Measurements from ENCODE around the gene MCM5. TPM values are rescaled to one million over a fixed set of nuclear protein-coding genes. Genes with fewer than 3 reads are reported as not detected.
"Not testable (repeated sequence)": the region's sequence is repeated elsewhere in the genome, so short reads cannot be mapped to it uniquely, and the experiment has no call there.

MCM5 gene
- total RNA-seq, 2 experiments from 2014 or later, result 342 to 348 TPM

DNA sequence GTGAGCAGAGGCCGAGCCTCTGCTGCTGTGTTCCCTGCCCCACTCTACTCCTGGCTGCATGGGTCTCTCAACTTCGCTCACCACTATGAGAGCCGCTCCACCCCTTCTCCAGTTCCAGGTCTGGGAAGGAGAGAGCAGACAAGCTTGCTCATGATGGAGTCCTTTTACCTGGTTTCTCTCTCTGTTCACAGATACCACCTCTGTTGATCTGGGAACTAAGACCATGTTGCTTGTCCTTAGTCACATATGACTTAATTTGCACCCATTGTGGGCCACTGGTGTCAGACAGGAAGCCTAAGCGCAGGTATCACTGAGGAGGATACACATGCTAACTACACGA lies 26.8 kb downstream of the MCM5 start:
- peak overlapping the region; percentile 29 for H3K27ac Mint-ChIP-seq
- no peak for DNase-seq
- peaks cover under 1% of the 10 kb centered on the region for H3K9me3 Mint-ChIP-seq
- H3K27me3 Mint-ChIP-seq, result no peaks in the 10 kb centered on the region
- H3K36me3 Mint-ChIP-seq, result peaks cover 26% of the 10 kb centered on the region
- H3K4me3 Mint-ChIP-seq, result no peak overlapping the region
- peaks cover 4% of the 10 kb centered on the region for H3K4me1 Mint-ChIP-seq

DNA sequence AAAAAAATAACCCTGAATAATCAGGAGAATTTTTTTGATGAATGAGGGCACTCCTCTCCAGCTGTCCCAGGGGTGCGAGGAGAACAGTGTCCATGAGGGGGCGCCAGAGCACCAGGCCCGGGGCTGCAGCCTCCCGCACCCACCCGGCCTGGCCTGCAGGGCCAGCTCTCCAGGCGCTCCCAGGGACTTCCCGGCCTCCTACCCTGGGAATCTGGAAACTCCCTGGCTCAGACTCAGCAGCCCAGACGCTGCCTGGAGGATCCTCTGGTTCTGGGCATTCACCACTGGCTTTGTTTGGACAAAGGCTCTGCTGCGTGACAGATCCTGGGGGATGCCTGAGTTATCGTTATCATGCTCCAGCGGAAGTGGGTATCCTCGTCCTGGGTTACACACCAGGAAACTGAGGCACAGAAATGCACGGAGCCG lies 31.0 kb downstream of the MCM5 start:
- Mint-ChIP-seq H3K36me3 (peaks cover 44% of the 10 kb centered on the region), H3K27me3 (no peaks in the 10 kb centered on the region)

DNA sequence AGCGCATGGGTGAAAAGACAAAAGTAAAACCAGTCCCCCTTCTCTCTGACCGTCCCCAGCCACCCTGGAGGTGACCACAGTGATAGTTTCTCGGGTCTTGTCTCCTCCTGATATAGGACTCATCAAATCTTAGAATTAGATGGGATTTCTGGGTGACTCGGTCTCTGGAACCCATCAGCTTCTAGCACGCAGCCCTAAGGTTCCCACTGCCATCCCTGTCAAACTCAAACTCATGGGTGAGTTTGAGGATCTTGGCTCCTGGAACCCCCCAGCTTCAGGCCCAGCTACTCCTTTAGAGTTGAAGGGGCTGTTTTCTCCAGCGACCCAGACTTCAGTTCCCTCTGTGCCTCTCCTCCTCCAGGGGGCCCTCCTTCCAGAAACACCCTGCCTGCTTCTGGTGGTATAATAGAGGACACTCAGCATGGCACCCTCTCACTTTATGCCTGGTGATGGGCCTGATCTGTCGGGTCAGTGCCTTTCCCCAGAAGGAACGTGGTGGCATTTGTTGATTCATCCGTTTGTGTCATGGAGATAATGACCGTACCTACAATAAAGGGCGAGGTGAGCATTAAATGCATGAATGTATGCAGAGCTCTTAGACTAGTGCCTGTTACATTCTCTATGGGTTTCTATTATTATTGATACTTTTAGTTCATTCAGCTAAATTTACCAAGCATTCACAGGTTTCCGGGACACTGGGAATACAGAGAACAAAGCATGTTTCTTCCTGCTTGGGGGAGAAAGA lies 31.7 kb downstream of the MCM5 start:
- H3K27me3 Mint-ChIP-seq, result no peaks in the 10 kb centered on the region

More for the DNA sequence above, 31.0 kb downstream of the MCM5 start:
- H3K27ac Mint-ChIP-seq, result no peak overlapping the region
- peaks cover 8% of the 10 kb centered on the region for H3K9me3 Mint-ChIP-seq
- H3K4me3 Mint-ChIP-seq, result no peak overlapping the region
- DNase-seq, result peak; percentile 66
- H3K4me1 Mint-ChIP-seq, result peaks cover 4% of the 10 kb centered on the region

DNA sequence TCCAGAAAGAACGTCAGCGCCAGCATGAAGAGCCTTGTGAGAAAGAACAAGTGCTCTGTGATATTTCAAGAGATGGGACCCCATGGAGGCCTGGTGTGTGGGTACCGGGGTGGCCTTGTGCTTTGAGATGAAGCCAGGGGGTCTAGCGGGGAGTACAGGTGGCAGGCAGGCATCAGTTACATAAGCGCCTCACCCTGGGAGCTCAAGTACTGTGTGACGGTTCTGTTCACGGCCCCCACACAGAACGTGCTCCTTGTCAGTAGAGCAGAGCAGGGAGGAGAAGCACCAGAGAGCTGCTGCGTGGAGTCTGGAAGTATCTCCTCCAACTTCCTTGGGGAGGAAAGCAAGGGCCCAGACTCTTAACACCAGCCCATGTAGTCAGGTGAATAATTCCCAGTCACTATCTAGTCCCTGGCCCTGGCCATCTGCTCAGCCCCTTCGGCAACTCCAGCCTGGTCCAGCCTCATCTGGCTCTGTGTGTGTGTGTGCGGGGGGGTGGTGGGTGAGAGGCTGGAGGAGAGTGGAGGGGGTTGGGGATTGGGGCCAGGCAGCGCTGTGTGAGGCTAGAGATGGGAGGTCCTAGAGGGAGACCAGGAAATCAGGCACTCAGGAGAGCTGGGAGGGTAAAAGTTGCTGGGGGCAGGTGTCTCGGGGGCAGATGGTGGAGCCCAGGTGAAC lies 32.4 kb downstream of the MCM5 start:
- Mint-ChIP-seq H3K27ac (no peak overlapping the region), H3K27me3 (no peaks in the 10 kb centered on the region), H3K9me3 (peaks cover 8% of the 10 kb centered on the region), H3K36me3 (peaks cover 50% of the 10 kb centered on the region), H3K4me3 (no peak overlapping the region), H3K4me1 (peaks cover 2% of the 10 kb centered on the region)
- DNase-seq, result no peak

More for the DNA sequence above, 31.7 kb downstream of the MCM5 start:
- peaks cover 8% of the 10 kb centered on the region for H3K9me3 Mint-ChIP-seq
- peaks cover 44% of the 10 kb centered on the region for H3K36me3 Mint-ChIP-seq
- H3K4me1 Mint-ChIP-seq, result peaks cover 4% of the 10 kb centered on the region
- no peak for DNase-seq
- no peak overlapping the region for H3K27ac Mint-ChIP-seq
- H3K4me3 Mint-ChIP-seq, result no peak overlapping the region

DNA sequence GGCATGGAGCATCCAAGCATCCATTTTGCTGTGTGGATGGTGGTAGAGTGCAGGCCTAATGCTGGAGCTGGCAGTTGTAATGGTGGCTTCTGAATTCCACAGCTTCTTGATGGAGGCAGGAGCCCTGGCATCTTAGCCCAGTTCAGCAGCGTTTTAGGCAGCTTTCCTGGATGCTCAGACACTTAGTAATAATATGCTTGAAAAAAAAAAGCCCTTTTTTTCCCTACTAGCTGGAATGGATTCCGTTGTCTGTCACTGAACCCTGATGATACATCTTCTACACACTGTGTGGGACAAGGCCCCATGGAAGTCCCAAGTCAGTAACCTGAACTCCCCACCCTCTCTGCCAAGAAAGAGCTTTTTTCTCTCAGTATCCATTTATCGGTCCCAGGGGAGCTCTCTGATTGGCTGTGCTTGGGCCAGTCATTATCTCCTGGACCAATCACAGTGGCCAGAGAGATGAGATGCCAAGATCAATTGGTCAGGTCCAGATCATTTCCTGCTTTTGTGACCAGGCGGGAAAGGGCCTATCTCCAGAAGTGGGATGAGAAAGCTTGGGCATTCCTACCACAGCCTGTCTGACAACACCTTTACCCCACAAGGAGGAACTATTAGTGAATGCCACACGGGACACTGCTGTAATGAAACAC lies 34.2 kb downstream of the MCM5 start:
- H3K9me3 Mint-ChIP-seq, result peaks cover 8% of the 10 kb centered on the region
- H3K4me3 Mint-ChIP-seq, result no peak overlapping the region
- no peaks in the 10 kb centered on the region for H3K4me1 Mint-ChIP-seq
- no peak overlapping the region for H3K27ac Mint-ChIP-seq
- DNase-seq, result no peak
- no peaks in the 10 kb centered on the region for H3K27me3 Mint-ChIP-seq
- peaks cover 66% of the 10 kb centered on the region for H3K36me3 Mint-ChIP-seq

DNA sequence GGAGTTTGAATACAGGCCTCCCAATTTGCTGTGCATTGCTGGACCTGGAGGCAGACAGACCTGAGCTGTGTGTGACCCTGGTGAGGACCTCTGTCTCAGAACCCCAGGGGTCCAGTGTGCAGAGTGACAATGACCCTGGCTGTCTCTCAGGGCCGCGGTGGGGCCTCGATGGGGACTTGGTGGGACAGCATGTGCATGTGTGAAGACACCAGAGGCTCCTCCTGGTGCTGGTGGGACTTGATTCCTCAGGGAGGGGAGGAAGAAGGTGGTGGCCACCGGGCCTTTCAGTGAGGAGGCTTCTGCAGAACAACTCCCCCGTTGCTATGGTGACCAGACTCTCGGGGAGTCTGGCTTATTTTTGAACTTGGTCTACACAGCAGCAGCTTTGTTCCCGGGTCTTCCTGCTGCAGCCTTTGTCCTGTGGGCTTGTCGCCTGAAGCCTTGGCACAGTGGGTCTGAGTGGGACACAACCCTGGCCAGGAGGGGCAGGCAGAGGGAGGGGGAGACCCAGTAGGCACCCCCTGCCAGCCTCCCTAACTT lies 35.3 kb downstream of the MCM5 start:
- Mint-ChIP-seq H3K27ac (no peak overlapping the region), H3K27me3 (no peaks in the 10 kb centered on the region)

DNA sequence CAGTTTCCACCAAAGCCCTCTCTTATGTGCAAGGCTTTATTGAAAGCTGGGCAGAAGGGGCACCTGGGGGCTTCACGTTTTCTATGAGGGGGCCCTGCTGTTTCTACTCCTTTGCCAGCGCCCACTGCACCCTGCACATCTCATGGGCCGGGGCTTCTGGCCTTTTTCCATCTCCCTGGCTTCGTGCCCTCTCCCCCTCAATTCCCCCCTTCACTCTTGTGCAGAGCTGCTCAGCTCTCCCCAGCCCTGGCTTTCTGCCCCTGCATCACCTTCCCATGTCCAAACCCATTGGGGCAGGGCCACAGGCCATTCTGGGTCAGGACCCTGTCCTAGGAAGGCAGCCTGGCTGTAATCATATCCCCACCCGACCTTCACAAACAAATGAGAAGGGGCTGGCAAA lies 36.5 kb downstream of the MCM5 start:
- no peak overlapping the region for H3K4me3 Mint-ChIP-seq
- peaks cover 58% of the 10 kb centered on the region for H3K36me3 Mint-ChIP-seq

More for the DNA sequence above, 35.3 kb downstream of the MCM5 start:
- no peak for DNase-seq
- Mint-ChIP-seq H3K4me1 (no peaks in the 10 kb centered on the region), H3K36me3 (peaks cover 63% of the 10 kb centered on the region), H3K4me3 (no peak overlapping the region), H3K9me3 (peaks cover 8% of the 10 kb centered on the region)

DNA sequence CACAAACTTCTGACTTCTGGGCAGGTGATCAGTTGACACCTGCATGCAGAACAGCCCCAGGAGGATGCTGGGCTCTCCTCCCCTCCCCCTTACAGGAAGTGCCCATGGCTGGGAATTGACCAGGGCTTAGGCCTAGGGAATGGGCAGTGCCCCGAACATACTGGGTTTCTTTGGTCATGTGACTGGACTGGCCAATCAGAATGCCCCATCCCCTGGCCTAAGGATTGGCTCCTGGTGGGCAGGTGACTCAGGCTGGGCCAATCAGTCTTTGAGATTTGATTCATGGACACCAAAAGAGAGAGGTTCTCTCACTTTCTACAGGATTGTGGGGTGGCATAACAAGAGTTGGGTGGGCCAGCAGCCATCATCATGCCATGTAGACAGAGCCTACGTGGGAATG lies 37.1 kb downstream of the MCM5 start:
- H3K4me1 Mint-ChIP-seq, result no peaks in the 10 kb centered on the region
- H3K4me3 Mint-ChIP-seq, result no peak overlapping the region
- DNase-seq, result peak; percentile 18
- peaks cover 5% of the 10 kb centered on the region for H3K9me3 Mint-ChIP-seq
- H3K27ac Mint-ChIP-seq, result no peak overlapping the region
- H3K36me3 Mint-ChIP-seq, result peaks cover 52% of the 10 kb centered on the region
- H3K27me3 Mint-ChIP-seq, result no peaks in the 10 kb centered on the region

More for the DNA sequence above, 36.5 kb downstream of the MCM5 start:
- no peak for DNase-seq
- Mint-ChIP-seq H3K27ac (no peak overlapping the region), H3K9me3 (peaks cover 8% of the 10 kb centered on the region), H3K27me3 (no peaks in the 10 kb centered on the region), H3K4me1 (no peaks in the 10 kb centered on the region)

DNA sequence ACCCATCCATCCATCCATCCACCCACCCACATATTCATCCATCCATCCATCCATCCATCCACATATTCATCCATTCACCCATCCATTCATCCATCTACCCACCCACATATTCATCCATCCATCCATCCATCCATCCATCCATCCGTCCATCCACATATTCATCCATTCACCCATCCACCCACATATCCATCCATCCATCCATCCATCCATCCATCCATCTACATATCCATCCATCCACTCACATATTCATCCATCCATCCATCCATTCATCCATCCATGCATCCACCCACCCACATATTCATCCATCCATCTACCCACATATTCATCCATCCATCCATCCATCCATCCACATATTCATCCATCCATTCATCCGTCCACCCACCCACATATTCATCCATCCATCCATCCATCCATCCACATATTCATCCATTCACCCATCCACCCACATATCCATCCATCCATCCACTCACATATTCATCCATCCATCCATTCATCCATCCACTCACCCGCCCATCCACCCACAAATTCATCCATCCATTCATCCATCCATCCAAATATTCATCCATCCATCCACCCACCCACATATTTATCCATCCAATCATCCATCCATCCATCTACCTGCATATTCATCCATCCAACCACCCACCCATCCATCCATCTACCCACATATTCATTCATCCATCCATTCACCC lies 38.9 kb downstream of the MCM5 start:
- not testable (repeated sequence) for H3K27ac Mint-ChIP-seq, H3K4me3 Mint-ChIP-seq, H3K4me1 Mint-ChIP-seq, H3K27me3 Mint-ChIP-seq, DNase-seq, H3K9me3 Mint-ChIP-seq
- peaks cover 35% of the 10 kb centered on the region for H3K36me3 Mint-ChIP-seq

DNA sequence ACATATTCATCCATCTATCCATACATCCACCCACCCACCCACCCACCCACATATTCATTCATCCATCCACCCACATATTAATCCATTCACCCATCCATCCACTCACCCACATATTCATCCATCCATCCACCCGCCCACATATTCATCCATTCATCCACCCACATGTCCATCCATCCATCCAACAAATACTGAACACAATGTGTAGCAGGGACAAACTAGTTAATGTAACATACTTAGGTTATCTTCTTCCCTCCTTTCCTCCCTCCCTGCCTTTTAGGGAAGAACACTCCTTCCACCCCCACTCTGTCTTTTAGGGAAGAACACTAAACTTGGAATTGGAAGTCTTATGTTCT lies 39.4 kb downstream of the MCM5 start:
- Mint-ChIP-seq H3K27me3 (no peaks in the 10 kb centered on the region), H3K9me3 (no peaks in the 10 kb centered on the region), H3K36me3 (peaks cover 30% of the 10 kb centered on the region), H3K27ac (no peak overlapping the region), H3K4me1 (no peaks in the 10 kb centered on the region), H3K4me3 (no peak overlapping the region)
- no peak for DNase-seq

DNA sequence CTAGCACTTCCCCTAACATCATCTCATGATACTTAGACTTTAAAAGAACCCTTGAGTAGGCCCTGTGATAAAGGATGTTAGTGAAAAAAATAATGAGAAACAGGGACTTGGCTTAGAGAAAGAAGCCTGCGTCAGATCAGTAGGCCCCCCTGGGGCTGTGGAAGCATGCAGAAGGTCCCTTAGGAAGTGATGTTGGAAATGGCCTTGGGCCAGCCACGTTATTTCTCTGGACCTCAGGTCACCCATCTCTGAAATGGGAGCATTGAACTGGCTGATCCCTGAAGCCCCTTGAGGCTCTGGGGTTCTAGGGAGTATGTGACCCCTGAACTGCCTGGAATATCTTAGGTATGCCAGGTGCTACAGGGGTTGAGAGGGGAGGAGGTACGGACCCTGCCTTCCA lies 40.2 kb downstream of the MCM5 start:
- Mint-ChIP-seq H3K27me3 (no peaks in the 10 kb centered on the region), H3K9me3 (no peaks in the 10 kb centered on the region), H3K36me3 (peaks cover 26% of the 10 kb centered on the region), H3K4me3 (no peak overlapping the region), H3K27ac (no peak overlapping the region), H3K4me1 (no peaks in the 10 kb centered on the region)
- no peak for DNase-seq

DNA sequence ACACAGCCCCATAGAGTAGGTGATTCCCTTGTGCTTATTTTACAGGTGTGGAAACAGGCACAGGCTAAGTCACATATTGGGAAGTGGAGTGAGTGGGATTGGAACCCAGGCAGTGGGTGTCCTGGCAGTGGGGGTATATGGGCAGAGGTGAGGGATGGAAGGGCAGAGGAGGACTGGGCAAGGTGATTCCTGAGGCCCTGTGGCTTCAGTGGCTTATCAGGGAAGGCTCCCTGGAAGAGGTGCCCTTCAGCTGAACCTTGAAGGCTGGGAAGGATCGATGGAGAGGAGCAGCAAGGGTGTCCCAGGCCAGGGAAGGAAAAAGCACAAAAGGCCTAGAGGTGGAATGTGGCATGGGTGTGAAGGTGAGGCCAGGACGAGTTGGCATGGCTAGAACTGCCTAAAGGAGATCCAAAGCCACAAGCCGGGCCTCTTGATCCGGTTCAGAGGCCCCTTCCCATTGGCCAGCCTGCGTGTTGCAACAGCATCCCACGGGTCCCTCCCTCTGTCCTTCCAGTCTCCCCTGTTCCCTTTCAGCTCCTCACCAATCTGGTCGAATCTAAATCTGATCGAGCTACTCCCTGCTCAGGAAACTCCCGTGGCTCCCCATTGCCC lies 41.7 kb downstream of the MCM5 start:
- Mint-ChIP-seq H3K27me3 (no peaks in the 10 kb centered on the region), H3K27ac (no peak overlapping the region), H3K4me1 (peaks cover 2% of the 10 kb centered on the region), H3K9me3 (no peaks in the 10 kb centered on the region), H3K36me3 (peaks cover 24% of the 10 kb centered on the region), H3K4me3 (no peak overlapping the region)
- DNase-seq, result no peak

DNA sequence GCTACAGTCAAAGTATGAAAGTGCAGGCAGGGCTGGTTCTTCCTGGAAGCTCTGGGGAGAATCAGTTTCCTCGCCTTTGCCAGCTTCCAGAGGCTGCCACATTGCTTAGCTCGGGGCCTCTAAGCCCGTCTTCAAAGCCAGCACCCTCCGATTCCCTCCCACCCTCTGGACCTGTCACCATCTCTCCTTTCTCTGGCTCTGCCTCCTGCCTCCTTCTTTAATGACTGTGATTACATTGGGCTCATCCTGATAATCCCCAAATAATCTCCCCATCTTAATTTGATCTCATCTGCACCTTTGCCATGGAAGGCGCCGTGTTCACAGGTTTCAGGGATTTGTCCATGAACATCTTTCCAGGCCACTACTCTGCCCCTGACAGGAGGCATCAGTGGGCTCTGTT lies 42.5 kb downstream of the MCM5 start:
- H3K4me1 Mint-ChIP-seq, result peaks cover 2% of the 10 kb centered on the region
- H3K9me3 Mint-ChIP-seq, result no peaks in the 10 kb centered on the region
- H3K27me3 Mint-ChIP-seq, result no peaks in the 10 kb centered on the region
- H3K4me3 Mint-ChIP-seq, result no peak overlapping the region
- DNase-seq, result no peak
- H3K36me3 Mint-ChIP-seq, result peaks cover 17% of the 10 kb centered on the region
- H3K27ac Mint-ChIP-seq, result no peak overlapping the region

DNA sequence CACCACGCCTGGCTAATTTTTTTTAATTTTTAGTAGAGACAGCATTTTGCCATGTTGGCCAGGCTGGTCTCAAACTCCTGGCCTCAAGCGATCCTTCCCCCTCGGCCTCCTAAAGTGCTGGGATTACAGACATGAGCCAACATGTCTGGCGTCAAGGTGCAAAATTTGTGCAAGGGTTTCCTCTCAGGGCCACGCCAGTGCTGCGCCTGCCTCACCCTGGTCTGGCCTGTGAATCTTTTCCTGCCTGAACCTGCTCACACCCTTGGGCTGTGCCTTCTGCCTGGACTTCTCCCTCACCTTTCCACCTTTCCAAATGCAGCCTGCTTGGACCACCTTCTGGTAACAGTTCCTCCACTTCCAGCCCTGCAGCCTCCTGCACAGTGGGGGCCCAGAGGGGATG lies 43.4 kb downstream of the MCM5 start:
- peaks cover 11% of the 10 kb centered on the region for H3K36me3 Mint-ChIP-seq
- H3K9me3 Mint-ChIP-seq, result no peaks in the 10 kb centered on the region
- DNase-seq, result no peak
- no peak overlapping the region for H3K27ac Mint-ChIP-seq
- no peaks in the 10 kb centered on the region for H3K27me3 Mint-ChIP-seq
- H3K4me3 Mint-ChIP-seq, result no peak overlapping the region
- H3K4me1 Mint-ChIP-seq, result peaks cover 2% of the 10 kb centered on the region
